Bronchial smooth muscle cell (primary cell): ENCODE measurements around the gene PGAP3. TPM values are rescaled to one million over a fixed set of nuclear protein-coding genes. Genes with fewer than 3 reads are reported as not detected.

Source experiments
- total RNA-seq: library from RNA; depleted of rRNA; stranded (reverse); fragments of >200 nt; gene quantifications from 2 replicates; pipeline ENCODE4 v1.2.1, GENCODE V29; 2014

Gene PGAP3, protein sequence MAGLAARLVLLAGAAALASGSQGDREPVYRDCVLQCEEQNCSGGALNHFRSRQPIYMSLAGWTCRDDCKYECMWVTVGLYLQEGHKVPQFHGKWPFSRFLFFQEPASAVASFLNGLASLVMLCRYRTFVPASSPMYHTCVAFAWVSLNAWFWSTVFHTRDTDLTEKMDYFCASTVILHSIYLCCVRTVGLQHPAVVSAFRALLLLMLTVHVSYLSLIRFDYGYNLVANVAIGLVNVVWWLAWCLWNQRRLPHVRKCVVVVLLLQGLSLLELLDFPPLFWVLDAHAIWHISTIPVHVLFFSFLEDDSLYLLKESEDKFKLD
- 12.5 and 20.2 TPM in 2 replicates for total RNA-seq

GRCh38 chr17:39687546-39688474, at the start of gene PGAP3:
Gene PGAP3 (minus strand): TSS chr17:39688057. CDS start chr17:39688014, 43 bp downstream.

GRCh38 chr17:39730095-39730921, 42.5 kb upstream of the PGAP3 start, which contains the start of gene MIEN1:
Gene MIEN1 (minus strand): TSS chr17:39730532. CDS start chr17:39730495, 37 bp downstream.

GRCh38 chr17:39699818-39700147, 11.9 kb upstream of the PGAP3 start, which contains the start of gene ERBB2:
Gene ERBB2 (plus strand): TSS chr17:39700064. CDS start chr17:39700239, 175 bp downstream.

DNA sequence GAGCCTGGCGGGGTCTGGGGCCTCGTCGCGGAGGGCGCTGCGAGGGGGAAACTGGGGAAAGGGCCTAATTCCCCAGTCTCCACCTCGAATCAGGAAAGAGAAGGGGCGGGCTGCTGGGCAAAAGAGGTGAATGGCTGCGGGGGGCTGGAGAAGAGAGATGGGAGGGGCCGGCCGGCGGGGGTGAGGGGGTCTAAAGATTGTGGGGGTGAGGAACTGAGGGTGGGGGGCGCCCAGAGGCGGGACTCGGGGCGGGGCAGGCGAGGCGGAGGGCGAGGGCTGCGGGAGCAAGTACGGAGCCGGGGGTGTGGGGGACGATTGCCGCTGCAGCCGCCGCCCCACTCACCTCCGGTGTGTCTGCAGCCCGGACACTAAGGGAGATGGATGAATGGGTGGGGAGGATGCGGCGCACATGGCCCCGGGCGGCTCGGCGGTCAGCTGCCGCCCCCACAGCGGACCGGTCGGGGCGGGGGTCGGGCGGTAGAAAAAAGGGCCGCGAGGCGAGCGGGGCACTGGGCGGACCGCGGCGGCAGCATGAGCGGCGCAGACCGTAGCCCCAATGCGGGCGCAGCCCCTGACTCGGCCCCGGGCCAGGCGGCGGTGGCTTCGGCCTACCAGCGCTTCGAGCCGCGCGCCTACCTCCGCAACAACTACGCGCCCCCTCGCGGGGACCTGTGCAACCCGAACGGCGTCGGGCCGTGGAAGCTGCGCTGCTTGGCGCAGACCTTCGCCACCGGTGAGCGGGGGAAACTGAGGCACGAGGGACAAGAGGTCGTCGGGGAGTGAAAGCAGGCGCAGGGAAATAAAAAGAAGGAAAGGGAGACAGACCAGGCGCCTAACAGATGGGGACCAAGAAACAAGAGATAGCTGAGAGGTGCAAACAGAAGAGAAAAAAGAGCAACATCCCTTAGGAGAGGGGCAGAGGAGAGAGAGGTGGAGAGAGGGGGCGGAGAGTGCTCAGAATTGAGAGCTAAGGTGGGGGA, 19.6 kb downstream of the PGAP3 start, which contains the start of gene PNMT:
Gene PNMT (plus strand): TSS at position 509 of the 980 bp plus-strand sequence. CDS start 23 bp downstream, at position 532.

GRCh38 chr17:39664581-39665561, 23.0 kb downstream of the PGAP3 start, which contains the start of gene TCAP:
Gene TCAP (plus strand): TSS chr17:39665349. CDS start chr17:39665360, 11 bp downstream.

GRCh38 chr17:39636927-39637736, 50.7 kb downstream of the PGAP3 start, which contains the start of gene STARD3:
Gene STARD3 (plus strand): TSS chr17:39637144. CDS start chr17:39653532, 16,388 bp downstream.

DNA sequence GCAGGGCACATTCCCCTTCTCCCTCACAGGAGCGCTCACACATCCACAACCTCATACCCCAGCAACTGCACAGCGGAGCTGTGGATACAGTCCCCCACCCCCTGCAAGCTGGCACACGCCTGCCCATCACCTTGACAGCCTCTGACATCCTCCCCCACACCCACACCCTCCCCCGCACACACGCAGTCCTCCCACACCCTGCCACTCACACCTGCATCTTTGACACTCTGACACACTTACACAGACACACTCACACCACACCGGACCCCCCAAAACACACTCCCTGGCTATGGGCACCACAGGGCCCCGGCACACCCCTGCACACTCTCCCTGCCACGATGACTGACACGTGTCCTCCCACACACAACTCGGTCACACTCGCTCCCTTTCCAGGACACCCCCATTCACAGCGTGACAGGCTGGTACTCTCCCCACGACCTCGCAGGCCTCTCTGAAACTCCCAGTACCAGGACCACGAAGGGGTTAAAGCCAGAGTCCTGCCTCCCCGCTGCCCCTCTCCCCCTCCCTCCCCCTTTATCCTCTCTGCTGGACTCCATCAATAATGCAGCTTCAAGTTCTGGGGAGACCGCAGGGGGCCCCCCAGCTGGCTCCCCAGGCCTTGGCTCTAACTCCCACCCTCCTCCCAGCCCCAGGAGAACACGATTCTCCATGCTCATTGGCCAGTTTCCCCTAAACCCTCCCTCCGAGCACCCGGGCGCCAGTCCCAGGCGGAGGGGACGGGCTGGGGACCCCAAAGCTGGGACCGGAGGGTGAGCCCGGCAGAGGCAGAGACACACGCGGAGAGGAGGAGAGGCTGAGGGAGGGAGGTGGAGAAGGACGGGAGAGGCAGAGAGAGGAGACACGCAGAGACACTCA, 61.4 kb downstream of the PGAP3 start, which contains the start of gene PPP1R1B:
Gene PPP1R1B (plus strand): TSS at position 782 of the 876 bp plus-strand sequence. CDS start 441 bp downstream, outside the sequence.

Other genes starting within 250 kb of the PGAP3 start
- gene MED1, start 236.8 kb downstream of the PGAP3 start, total RNA-seq: 14.3 and 14.9 TPM in 2 replicates
- 14.5 and 17.2 TPM in 2 replicates for gene CDK12, start 226.6 kb downstream of the PGAP3 start, total RNA-seq
- under 0.01 TPM in 1 of 2 replicates, not detected in the other for gene NEUROD2, start 80.1 kb downstream of the PGAP3 start, total RNA-seq
- 0.32 and 6.3 TPM in 2 replicates for gene PPP1R1B, start 61.1 kb downstream of the PGAP3 start, total RNA-seq
- gene STARD3, start 50.9 kb downstream of the PGAP3 start, total RNA-seq: 18.1 and 25.2 TPM in 2 replicates
- gene TCAP, start 22.7 kb downstream of the PGAP3 start, total RNA-seq: 0.16 and 0.34 TPM in 2 replicates
- gene PNMT, start 19.6 kb downstream of the PGAP3 start, total RNA-seq: not detected in 2 replicates
- gene ERBB2, start 12.0 kb upstream of the PGAP3 start, total RNA-seq: 24.6 and 30.3 TPM in 2 replicates
- 14.3 and 14.7 TPM in 2 replicates for gene MIEN1, start 42.5 kb upstream of the PGAP3 start, total RNA-seq
- 0.16 TPM in 1 of 2 replicates, not detected in the other for gene GRB7, start 49.9 kb upstream of the PGAP3 start, total RNA-seq
- under 0.01 TPM in 1 of 2 replicates, not detected in the other for gene IKZF3, start 176.3 kb upstream of the PGAP3 start, total RNA-seq
- gene ZPBP2, start 180.1 kb upstream of the PGAP3 start, total RNA-seq: not detected in 2 replicates
- gene GSDMB, start 230.6 kb upstream of the PGAP3 start, total RNA-seq: 5.5 and 5.6 TPM in 2 replicates
- gene ORMDL3, start 239.5 kb upstream of the PGAP3 start, total RNA-seq: 58.2 and 69.5 TPM in 2 replicates
- gene LRRC3C, start 239.7 kb upstream of the PGAP3 start, total RNA-seq: not detected in 2 replicates